DND-41 (cell line): ENCODE results near the gene CDCA7L.

ENCODE experiments used
- EZH2 ChIP-seq: IDR thresholded peaks from 3 replicates; pipeline ENCODE4 v1.6.1; 2012; ENCODE audit warnings: borderline replicate concordance, low read depth, mild to moderate bottlenecking, moderate library complexity, low read length, inconsistent platforms; ENCODE audit not compliant: severe bottlenecking
- TF ChIP-seq, protein P1 (sequence below): IDR thresholded peaks from 2 replicates; pipeline ENCODE4 v1.5.1; 2012; ENCODE audit warnings: borderline replicate concordance, low read length, moderate library complexity, mild to moderate bottlenecking; ENCODE audit not compliant: poor library complexity, severe bottlenecking; ENCODE audit errors: extremely low read depth

DNA sequence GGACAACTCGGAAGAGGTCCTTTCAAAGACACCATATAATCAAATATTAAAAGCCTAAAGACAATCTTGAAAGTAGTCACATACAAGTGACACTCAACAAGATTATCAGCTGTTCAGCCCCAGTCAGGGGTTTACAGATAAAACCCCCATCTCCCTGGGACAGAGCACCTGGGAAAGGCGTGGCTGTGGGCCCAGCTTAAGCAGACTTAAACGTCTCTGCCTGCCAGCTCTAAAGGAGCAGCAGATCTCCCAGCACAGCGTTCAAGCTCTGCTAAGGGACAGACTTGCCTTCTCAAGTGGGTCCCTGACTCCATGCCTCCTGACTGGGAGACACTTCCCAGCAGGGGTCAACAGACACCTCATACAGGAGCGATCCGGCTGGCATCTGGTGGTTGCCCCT, 18.0 kb downstream of the CDCA7L start:
- TF ChIP-seq, protein P1, sequence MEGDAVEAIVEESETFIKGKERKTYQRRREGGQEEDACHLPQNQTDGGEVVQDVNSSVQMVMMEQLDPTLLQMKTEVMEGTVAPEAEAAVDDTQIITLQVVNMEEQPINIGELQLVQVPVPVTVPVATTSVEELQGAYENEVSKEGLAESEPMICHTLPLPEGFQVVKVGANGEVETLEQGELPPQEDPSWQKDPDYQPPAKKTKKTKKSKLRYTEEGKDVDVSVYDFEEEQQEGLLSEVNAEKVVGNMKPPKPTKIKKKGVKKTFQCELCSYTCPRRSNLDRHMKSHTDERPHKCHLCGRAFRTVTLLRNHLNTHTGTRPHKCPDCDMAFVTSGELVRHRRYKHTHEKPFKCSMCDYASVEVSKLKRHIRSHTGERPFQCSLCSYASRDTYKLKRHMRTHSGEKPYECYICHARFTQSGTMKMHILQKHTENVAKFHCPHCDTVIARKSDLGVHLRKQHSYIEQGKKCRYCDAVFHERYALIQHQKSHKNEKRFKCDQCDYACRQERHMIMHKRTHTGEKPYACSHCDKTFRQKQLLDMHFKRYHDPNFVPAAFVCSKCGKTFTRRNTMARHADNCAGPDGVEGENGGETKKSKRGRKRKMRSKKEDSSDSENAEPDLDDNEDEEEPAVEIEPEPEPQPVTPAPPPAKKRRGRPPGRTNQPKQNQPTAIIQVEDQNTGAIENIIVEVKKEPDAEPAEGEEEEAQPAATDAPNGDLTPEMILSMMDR, result no peak
- no peak for TF ChIP-seq EZH2
